ENCODE results near the gene CHADL.

Gene CHADL

DNA sequence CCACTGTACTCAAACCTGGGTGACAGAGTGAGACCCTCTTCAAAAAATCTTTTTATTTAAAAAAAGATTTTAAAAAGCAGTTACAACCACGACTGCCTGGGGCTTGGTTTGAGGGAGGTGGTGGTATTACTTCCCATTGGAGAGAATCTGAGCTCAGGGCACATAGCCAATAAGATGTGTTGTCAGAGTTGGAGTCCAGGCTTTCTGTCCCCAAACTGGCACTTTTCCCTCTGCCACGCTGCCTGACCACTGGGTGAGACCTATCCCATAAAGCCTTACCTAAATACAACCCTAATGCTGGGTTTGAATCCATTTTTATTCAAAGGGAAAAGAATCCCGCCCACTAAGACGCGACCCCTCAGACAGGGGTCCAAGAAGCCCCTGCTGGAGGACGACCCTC lies 11.5 kb downstream of the CHADL start (continued):
- TF ChIP-seq ARNTL (CRISPR knock-in tag; IDR thresholded peaks at IDR 0.05; ENCODE audit: borderline replicate concordance, low read depth), result no peak
- TF ChIP-seq ZC3H10 (CRISPR knock-in tag; IDR thresholded peaks at IDR 0.05), result no peak
- no peak for TF ChIP-seq ZNF70 (CRISPR knock-in tag; IDR thresholded peaks at IDR 0.05)
- TF ChIP-seq SNAI2 (CRISPR knock-in tag; IDR thresholded peaks at IDR 0.05), result no peak
- TF ChIP-seq ZNF8 (CRISPR knock-in tag; IDR thresholded peaks at IDR 0.05), result no peak
- TF ChIP-seq, protein P1, sequence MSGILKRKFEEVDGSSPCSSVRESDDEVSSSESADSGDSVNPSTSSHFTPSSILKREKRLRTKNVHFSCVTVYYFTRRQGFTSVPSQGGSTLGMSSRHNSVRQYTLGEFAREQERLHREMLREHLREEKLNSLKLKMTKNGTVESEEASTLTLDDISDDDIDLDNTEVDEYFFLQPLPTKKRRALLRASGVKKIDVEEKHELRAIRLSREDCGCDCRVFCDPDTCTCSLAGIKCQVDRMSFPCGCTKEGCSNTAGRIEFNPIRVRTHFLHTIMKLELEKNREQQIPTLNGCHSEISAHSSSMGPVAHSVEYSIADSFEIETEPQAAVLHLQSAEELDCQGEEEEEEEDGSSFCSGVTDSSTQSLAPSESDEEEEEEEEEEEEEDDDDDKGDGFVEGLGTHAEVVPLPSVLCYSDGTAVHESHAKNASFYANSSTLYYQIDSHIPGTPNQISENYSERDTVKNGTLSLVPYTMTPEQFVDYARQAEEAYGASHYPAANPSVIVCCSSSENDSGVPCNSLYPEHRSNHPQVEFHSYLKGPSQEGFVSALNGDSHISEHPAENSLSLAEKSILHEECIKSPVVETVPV (CRISPR knock-in tag; IDR thresholded peaks at IDR 0.05), result no peak
- no peak for TF ChIP-seq TCF4 (CRISPR knock-in tag; IDR thresholded peaks at IDR 0.05; ENCODE audit: borderline replicate concordance)

GRCh38 chr22:41226723-41227655 lies 13.7 kb downstream of the CHADL start:
- TF ChIP-seq ARNTL (CRISPR knock-in tag; IDR thresholded peaks at IDR 0.05; ENCODE audit: borderline replicate concordance, low read depth), result no peak
- TF ChIP-seq TOX (CRISPR knock-in tag; IDR thresholded peaks at IDR 0.05; ENCODE audit: borderline replicate concordance), result no peak
- TF ChIP-seq ISL1 (CRISPR knock-in tag; IDR thresholded peaks at IDR 0.05), result no peak
- TF ChIP-seq, protein P2, sequence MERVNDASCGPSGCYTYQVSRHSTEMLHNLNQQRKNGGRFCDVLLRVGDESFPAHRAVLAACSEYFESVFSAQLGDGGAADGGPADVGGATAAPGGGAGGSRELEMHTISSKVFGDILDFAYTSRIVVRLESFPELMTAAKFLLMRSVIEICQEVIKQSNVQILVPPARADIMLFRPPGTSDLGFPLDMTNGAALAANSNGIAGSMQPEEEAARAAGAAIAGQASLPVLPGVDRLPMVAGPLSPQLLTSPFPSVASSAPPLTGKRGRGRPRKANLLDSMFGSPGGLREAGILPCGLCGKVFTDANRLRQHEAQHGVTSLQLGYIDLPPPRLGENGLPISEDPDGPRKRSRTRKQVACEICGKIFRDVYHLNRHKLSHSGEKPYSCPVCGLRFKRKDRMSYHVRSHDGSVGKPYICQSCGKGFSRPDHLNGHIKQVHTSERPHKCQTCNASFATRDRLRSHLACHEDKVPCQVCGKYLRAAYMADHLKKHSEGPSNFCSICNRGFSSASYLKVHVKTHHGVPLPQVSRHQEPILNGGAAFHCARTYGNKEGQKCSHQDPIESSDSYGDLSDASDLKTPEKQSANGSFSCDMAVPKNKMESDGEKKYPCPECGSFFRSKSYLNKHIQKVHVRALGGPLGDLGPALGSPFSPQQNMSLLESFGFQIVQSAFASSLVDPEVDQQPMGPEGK (CRISPR knock-in tag; IDR thresholded peaks at IDR 0.05; ENCODE audit: borderline replicate concordance), result no peak
- no peak for TF ChIP-seq CREB5 (CRISPR knock-in tag; IDR thresholded peaks at IDR 0.05; ENCODE audit: low read depth)
- no peak for TF ChIP-seq ZC3H10 (CRISPR knock-in tag; IDR thresholded peaks at IDR 0.05)
- no peak for TF ChIP-seq BACH2 (CRISPR knock-in tag; IDR thresholded peaks at IDR 0.05; ENCODE audit: borderline replicate concordance)
- no peak for TF ChIP-seq ZNF70 (CRISPR knock-in tag; IDR thresholded peaks at IDR 0.05)
- TF ChIP-seq TCF4 (CRISPR knock-in tag; IDR thresholded peaks at IDR 0.05; ENCODE audit: borderline replicate concordance), result no peak
- TF ChIP-seq SNAI2 (CRISPR knock-in tag; IDR thresholded peaks at IDR 0.05), result no peak
- ATAC-seq, result no peak

DNA sequence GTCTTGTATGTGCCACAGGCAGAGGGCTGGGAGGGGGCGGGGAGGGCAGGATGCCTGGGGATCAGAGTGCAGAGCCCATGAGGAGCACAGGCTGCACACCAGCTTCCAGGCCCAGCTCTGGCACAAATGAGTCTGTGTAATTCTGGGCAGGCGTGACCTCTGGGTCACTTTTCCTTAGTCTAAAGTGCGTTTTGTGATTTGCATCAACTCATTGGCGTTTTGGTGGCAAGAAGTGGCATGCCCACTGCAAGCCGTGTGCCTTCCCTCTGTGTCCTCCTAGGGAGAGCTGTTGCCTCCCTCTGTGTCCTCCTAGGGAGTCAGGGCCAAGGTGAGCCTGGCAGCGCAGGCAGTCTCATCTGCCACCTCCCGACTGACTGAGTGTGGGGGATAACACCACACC lies 17.2 kb downstream of the CHADL start:
- ATAC-seq, result no peak
- TF ChIP-seq CREB5 (CRISPR knock-in tag; IDR thresholded peaks at IDR 0.05; ENCODE audit: low read depth) (no peak), GLIS3 (CRISPR knock-in tag; IDR thresholded peaks at IDR 0.05) (no peak), OSR1 (CRISPR knock-in tag; IDR thresholded peaks at IDR 0.05) (no peak), ARNTL (CRISPR knock-in tag; IDR thresholded peaks at IDR 0.05; ENCODE audit: borderline replicate concordance, low read depth) (no peak), ZNF565 (CRISPR knock-in tag; conservative IDR thresholded peaks at IDR 0.05; ENCODE audit: low read depth) (no peak), PPARA (CRISPR knock-in tag; IDR thresholded peaks at IDR 0.05; ENCODE audit: borderline replicate concordance) (no peak), ZFP3 (CRISPR knock-in tag; IDR thresholded peaks at IDR 0.05) (no peak), ZFP30 (CRISPR knock-in tag; IDR thresholded peaks at IDR 0.05) (no peak), ZNF70 (CRISPR knock-in tag; IDR thresholded peaks at IDR 0.05) (no peak), TOX (CRISPR knock-in tag; IDR thresholded peaks at IDR 0.05; ENCODE audit: borderline replicate concordance) (no peak)
- TF ChIP-seq, protein P1 (CRISPR knock-in tag; IDR thresholded peaks at IDR 0.05), result no peak
- TF ChIP-seq, protein P2 (CRISPR knock-in tag; IDR thresholded peaks at IDR 0.05; ENCODE audit: borderline replicate concordance), result no peak
